Liver (tissue), 3 donors: ENCODE measurements around the gene GFRA1.

Source experiments
- RAD21 ChIP-seq, 2 donors: IDR thresholded peaks; 2 replicates each; pipeline ENCODE4 v1.6.1; 2016; ENCODE audit warnings: antibody characterized with exemption in 2 of 2, mild to moderate bottlenecking in 2 of 2
- TAF1 ChIP-seq: conservative IDR thresholded peaks from 2 replicates; pipeline ENCODE4 v1.6.1; 2016; ENCODE audit warnings: antibody characterized with exemption, mild to moderate bottlenecking
- YY1 ChIP-seq: IDR thresholded peaks from 2 replicates; pipeline ENCODE4 v1.6.1; 2016; ENCODE audit warnings: antibody characterized with exemption, mild to moderate bottlenecking
- TF ChIP-seq, protein P1 (sequence below): fragments of 150-350 bp; IDR thresholded peaks from 2 replicates; pipeline ENCODE4 v1.5.1; 2017; ENCODE audit warnings: improper control_type of control experiment, low read depth, low read length; ENCODE audit not compliant: missing input control
- TF ChIP-seq, protein P2 (sequence below): IDR thresholded peaks from 2 replicates; pipeline ENCODE4 v1.6.1; 2016; ENCODE audit warnings: antibody characterized with exemption, mild to moderate bottlenecking
- TF ChIP-seq, protein P3 (sequence below): IDR thresholded peaks from 2 replicates; pipeline ENCODE4 v1.6.1; 2016; ENCODE audit warnings: antibody characterized with exemption
- donor health status: healthy.
- donor health status: healthy.

DNA sequence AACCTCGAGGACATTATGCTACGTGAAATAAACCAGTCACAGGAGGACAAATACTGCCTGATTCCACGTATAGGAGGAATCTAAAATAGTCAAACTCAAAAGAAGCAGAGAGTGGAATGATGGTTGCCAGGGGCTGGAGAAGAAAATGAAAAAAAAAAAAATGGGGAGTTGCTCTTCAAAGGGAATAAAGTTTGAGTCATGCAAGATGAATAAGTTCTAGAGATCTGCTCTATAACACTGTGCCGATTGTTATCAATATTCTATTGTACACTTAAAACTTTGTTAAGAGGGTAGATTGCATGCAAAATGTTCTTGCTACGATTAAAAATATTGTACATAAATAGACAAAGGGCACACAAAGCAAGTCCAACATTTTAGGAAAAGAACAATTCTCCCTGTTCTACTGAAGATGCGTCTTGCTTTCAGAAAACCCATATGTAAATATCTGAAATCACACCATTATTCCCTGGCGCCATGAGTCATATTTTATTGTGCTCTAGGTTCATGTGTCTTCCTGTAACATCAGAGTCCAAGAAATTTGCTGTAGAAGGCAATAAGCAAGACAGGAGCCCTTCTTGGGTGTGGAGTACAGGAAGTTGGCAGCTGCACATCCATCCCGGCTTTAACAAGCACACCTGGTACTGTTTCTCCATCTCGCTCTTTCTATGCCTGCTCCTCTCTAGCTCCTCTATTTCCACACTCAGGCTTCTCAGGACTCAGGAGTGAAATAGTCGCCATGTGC is 145.9 kb downstream of the GFRA1 start:
- TF ChIP-seq, protein P1, sequence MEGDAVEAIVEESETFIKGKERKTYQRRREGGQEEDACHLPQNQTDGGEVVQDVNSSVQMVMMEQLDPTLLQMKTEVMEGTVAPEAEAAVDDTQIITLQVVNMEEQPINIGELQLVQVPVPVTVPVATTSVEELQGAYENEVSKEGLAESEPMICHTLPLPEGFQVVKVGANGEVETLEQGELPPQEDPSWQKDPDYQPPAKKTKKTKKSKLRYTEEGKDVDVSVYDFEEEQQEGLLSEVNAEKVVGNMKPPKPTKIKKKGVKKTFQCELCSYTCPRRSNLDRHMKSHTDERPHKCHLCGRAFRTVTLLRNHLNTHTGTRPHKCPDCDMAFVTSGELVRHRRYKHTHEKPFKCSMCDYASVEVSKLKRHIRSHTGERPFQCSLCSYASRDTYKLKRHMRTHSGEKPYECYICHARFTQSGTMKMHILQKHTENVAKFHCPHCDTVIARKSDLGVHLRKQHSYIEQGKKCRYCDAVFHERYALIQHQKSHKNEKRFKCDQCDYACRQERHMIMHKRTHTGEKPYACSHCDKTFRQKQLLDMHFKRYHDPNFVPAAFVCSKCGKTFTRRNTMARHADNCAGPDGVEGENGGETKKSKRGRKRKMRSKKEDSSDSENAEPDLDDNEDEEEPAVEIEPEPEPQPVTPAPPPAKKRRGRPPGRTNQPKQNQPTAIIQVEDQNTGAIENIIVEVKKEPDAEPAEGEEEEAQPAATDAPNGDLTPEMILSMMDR = no peak
- TF ChIP-seq YY1 (no peak), TAF1 (no peak), RAD21 (IDR thresholded peaks at IDR 0.05) (no peak)
- TF ChIP-seq, protein P2, sequence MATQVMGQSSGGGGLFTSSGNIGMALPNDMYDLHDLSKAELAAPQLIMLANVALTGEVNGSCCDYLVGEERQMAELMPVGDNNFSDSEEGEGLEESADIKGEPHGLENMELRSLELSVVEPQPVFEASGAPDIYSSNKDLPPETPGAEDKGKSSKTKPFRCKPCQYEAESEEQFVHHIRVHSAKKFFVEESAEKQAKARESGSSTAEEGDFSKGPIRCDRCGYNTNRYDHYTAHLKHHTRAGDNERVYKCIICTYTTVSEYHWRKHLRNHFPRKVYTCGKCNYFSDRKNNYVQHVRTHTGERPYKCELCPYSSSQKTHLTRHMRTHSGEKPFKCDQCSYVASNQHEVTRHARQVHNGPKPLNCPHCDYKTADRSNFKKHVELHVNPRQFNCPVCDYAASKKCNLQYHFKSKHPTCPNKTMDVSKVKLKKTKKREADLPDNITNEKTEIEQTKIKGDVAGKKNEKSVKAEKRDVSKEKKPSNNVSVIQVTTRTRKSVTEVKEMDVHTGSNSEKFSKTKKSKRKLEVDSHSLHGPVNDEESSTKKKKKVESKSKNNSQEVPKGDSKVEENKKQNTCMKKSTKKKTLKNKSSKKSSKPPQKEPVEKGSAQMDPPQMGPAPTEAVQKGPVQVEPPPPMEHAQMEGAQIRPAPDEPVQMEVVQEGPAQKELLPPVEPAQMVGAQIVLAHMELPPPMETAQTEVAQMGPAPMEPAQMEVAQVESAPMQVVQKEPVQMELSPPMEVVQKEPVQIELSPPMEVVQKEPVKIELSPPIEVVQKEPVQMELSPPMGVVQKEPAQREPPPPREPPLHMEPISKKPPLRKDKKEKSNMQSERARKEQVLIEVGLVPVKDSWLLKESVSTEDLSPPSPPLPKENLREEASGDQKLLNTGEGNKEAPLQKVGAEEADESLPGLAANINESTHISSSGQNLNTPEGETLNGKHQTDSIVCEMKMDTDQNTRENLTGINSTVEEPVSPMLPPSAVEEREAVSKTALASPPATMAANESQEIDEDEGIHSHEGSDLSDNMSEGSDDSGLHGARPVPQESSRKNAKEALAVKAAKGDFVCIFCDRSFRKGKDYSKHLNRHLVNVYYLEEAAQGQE = no peak
- TF ChIP-seq, protein P3, sequence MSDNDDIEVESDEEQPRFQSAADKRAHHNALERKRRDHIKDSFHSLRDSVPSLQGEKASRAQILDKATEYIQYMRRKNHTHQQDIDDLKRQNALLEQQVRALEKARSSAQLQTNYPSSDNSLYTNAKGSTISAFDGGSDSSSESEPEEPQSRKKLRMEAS = no peak
